WTC11 (cell line): Measurements from ENCODE around the gene PAAF1.

ENCODE experiments used
- AFF4 ChIP-seq: sonication (generic); formaldehyde crosslinking; IDR thresholded peaks from 2 replicates; pipeline ENCODE4 v1.8.1; 2023; ENCODE audit warnings: mild to moderate bottlenecking, missing genetic modification reagents, borderline replicate concordance
- CBFB ChIP-seq: sonication (generic); formaldehyde crosslinking; IDR thresholded peaks from 2 replicates; pipeline ENCODE4 v1.8.1; 2022; ENCODE audit warnings: mild to moderate bottlenecking, low read depth, missing genetic modification reagents
- CREB1 ChIP-seq: sonication (generic); formaldehyde crosslinking; IDR thresholded peaks from 2 replicates; pipeline ENCODE4 v1.8.0; 2023; ENCODE audit warnings: mild to moderate bottlenecking, missing genetic modification reagents
- CTCF ChIP-seq: fragments of 200-600 bp; IDR thresholded peaks from 2 replicates; pipeline ENCODE4 v1.8.0; 2022; ENCODE audit warnings: antibody characterized with exemption
- E2F4 ChIP-seq: sonication (generic); formaldehyde crosslinking; IDR thresholded peaks from 2 replicates; pipeline ENCODE4 v1.8.1; 2022; ENCODE audit warnings: low read depth, mild to moderate bottlenecking, moderate library complexity, missing genetic modification reagents, borderline replicate concordance
- FOXP1 ChIP-seq: sonication (generic); formaldehyde crosslinking; IDR thresholded peaks from 2 replicates; pipeline ENCODE4 v1.8.0; 2022; ENCODE audit warnings: missing genetic modification reagents, mild to moderate bottlenecking, moderate library complexity, borderline replicate concordance
- GABPB1 ChIP-seq: sonication (generic); formaldehyde crosslinking; IDR thresholded peaks from 2 replicates; pipeline ENCODE4 v1.8.1; 2023; ENCODE audit warnings: mild to moderate bottlenecking, missing genetic modification reagents
- HMGXB4 ChIP-seq: sonication (generic); formaldehyde crosslinking; IDR thresholded peaks from 2 replicates; pipeline ENCODE4 v1.8.1; 2023; ENCODE audit warnings: mild to moderate bottlenecking, moderate library complexity, missing genetic modification reagents
- IRF2 ChIP-seq: sonication (generic); formaldehyde crosslinking; IDR thresholded peaks from 2 replicates; pipeline ENCODE4 v1.8.0; 2022; ENCODE audit warnings: low read depth, missing genetic modification reagents, borderline replicate concordance
- KAT7 ChIP-seq: sonication (generic); formaldehyde crosslinking; IDR thresholded peaks from 2 replicates; pipeline ENCODE4 v1.8.1; 2023; ENCODE audit warnings: missing genetic modification reagents, mild to moderate bottlenecking, borderline replicate concordance
- MAX ChIP-seq: sonication (generic); formaldehyde crosslinking; IDR thresholded peaks from 2 replicates; pipeline ENCODE4 v1.8.0; 2022; ENCODE audit warnings: mild to moderate bottlenecking, missing genetic modification reagents
- NFYB ChIP-seq: sonication (generic); formaldehyde crosslinking; conservative IDR thresholded peaks from 2 replicates; pipeline ENCODE4 v1.8.0; 2022; ENCODE audit warnings: low read depth, missing genetic modification reagents
- NR2C2 ChIP-seq: sonication (generic); formaldehyde crosslinking; IDR thresholded peaks from 2 replicates; pipeline ENCODE4 v1.8.0; 2022; ENCODE audit warnings: mild to moderate bottlenecking, missing genetic modification reagents
- USF2 ChIP-seq: sonication (generic); formaldehyde crosslinking; IDR thresholded peaks from 2 replicates; pipeline ENCODE4 v1.8.1; 2023; ENCODE audit warnings: mild to moderate bottlenecking, missing genetic modification reagents, moderate library complexity

- TF ChIP-seq CTCF: no peak
- TF ChIP-seq GABPB1 (CRISPR knock-in tag): no peak
- TF ChIP-seq CBFB (CRISPR knock-in tag): no peak
- TF ChIP-seq E2F4 (CRISPR knock-in tag): no peak
- TF ChIP-seq FOXP1 (CRISPR knock-in tag): no peak
- TF ChIP-seq USF2 (CRISPR knock-in tag): no peak
- TF ChIP-seq AFF4 (CRISPR knock-in tag): no peak
- no peak for TF ChIP-seq CREB1 (CRISPR knock-in tag)
- TF ChIP-seq KAT7 (CRISPR knock-in tag): no peak
- TF ChIP-seq MAX: no peak
- no peak for TF ChIP-seq NR2C2
- no peak for TF ChIP-seq HMGXB4 (CRISPR knock-in tag)
- no peak for TF ChIP-seq NFYB (CRISPR knock-in tag)
- no peak for TF ChIP-seq IRF2 (CRISPR knock-in tag)
Measured at GRCh38 chr11:73977856-73978519, 101.2 kb downstream of the PAAF1 start.
